Measurements from ENCODE around the gene EPHB2. TPM values are rescaled to one million over a fixed set of nuclear protein-coding genes. Genes with fewer than 3 reads are reported as not detected.

EPHB2 gene
- total RNA-seq, 1 donor from 2014 or later = not detected

GRCh38 chr1:22749919-22750684 is 39.5 kb downstream of the EPHB2 start:
- intact Hi-C loops (cut with micrococcal nuclease) = no loop called here

GRCh38 chr1:22750685-22751051 is 40.0 kb downstream of the EPHB2 start:
- intact Hi-C loops (cut with micrococcal nuclease) = no loop called here

GRCh38 chr1:22751124-22751531 is 40.5 kb downstream of the EPHB2 start:
- intact Hi-C loops (cut with micrococcal nuclease) = no loop called here

GRCh38 chr1:22752339-22752738 is 41.7 kb downstream of the EPHB2 start:
- intact Hi-C loops (cut with micrococcal nuclease) = no loop called here

DNA sequence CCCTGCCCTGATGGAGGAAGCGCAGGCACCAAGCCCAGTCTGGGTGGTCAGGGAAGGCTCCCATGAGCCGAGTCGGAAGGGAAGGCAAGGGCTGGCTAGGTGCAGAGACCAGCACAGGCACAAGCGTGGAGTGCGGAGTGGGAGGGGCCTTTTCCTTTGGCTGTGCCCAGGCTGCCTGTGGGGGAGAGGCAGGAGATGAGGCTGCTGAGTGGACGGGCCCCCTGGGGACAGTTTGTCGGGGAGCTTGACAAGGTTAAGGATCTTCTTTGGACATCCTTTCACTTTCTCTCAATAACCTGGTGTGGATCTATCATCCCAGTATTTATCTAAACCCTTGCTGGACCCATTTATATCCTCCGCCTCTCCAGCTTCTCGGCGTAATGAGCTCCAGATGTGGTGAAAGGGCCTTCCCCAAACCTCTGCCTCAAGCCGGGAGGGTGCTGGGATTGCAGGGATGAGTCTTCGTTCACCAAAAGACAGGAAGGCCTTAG is 42.9 kb downstream of the EPHB2 start:
- intact Hi-C loops (cut with micrococcal nuclease) = no loop called here

DNA sequence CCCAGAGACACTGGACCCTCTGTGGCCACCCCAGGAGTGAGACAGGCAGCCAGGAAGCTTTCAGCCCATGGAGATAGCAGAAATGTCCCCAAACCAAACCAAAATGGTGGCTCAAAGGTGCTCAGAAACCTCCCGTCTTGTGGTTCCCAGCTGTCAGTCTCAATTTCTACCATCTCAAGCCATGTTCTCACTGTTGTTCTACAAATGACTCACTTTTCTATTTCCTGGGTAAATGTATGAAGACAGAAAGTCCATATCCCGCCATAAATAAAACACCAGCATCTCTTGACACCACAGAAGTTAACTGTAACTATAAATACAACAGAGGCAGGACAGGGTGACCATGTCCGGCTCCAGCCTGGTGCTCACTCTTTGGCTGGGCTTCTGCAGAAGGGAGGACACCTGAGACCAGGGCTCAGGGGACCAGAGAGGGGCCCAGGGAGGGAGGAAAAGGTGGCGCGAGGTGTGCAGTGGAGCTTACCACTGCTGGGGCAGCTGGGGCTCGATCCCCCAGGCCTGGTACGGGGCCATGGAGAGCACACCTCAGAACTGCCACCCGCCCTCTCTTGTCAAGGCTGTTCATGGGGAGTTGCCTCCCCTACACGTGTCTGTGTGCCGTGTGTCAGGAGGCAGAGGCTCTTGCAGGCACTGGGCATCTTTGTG is 43.6 kb downstream of the EPHB2 start:
- intact Hi-C loops (cut with micrococcal nuclease) = no loop called here

- intact Hi-C loops (cut with micrococcal nuclease) = no loop called here
These were observed 44.2 kb downstream of the EPHB2 start for GRCh38 chr1:22754824-22755223.

GRCh38 chr1:22755641-22756040 is 45.0 kb downstream of the EPHB2 start:
- intact Hi-C loops (cut with micrococcal nuclease) = no loop called here

DNA sequence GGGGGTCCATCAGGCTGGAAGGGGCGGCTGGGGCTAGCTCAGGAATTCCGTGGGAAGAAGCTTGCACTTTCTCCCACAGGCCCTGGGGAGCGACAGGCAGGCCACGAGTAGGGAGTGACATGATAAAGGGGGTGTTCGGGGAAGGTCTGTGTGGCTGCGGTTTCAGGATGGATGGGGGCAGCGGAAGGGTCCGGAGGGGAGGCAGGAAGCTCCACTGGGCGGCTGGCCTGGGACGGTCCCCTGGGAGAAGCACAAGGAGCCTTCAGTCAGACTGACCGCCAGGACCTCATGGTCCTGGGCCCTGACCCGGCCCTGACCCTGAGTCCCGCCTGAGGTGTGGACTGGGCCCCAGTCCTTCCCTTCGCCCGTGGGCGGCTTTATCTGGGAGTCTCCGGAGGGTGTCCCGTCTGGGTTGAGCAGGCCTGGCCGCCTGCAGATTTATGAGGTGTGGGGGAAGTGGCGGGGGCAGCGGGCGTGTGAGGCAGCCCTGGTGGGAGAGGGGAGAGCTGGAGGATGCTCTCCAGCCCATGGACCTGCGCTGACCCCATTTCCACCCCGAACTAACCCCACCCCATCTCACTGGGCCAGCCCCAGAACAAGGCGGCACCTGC is 45.6 kb downstream of the EPHB2 start:
- intact Hi-C loops (cut with micrococcal nuclease) = no loop called here

DNA sequence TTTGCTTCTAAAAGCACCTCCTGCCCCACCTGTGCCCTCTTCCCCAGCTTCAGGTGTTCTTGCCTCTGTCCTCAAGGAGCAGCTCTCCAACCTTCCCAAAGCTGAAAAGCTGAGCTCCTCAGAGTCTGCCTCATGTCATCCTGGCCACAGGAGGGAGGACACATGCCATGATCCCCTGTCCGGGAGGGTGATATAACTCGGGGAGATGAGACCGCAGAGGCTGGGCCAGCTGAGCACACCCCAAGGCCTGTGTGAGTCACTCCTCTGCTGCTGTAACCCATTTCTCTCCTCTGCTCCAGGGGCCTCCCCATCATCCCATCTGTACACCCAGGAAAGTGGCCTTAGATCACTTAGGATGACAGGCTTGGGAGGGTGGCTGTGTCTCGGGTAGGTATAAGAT is 49.8 kb downstream of the EPHB2 start:
- intact Hi-C loops (cut with micrococcal nuclease) = no loop called here

DNA sequence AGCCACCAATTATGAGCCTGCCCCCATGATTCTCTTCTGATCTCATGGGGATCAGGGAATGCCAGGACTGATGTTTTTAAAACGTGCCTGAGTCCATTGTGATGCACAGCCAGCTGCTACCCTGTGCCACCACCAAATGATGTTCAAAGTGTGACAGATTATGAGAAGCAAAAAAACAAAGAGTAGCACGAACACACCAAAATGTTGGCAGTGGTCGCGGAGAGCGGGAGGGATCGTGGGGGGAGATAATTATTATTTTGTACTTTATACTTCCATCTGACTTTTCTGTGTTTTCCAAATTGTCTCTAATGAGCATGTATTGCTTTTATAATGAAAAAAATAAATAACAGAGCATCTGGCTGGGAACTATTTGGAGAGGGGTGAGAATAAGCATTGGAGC is 50.5 kb downstream of the EPHB2 start:
- intact Hi-C loops (cut with micrococcal nuclease) = no loop called here

- intact Hi-C loops (cut with micrococcal nuclease) = no loop called here
These were observed 51.2 kb downstream of the EPHB2 start for GRCh38 chr1:22761821-22762220.

DNA sequence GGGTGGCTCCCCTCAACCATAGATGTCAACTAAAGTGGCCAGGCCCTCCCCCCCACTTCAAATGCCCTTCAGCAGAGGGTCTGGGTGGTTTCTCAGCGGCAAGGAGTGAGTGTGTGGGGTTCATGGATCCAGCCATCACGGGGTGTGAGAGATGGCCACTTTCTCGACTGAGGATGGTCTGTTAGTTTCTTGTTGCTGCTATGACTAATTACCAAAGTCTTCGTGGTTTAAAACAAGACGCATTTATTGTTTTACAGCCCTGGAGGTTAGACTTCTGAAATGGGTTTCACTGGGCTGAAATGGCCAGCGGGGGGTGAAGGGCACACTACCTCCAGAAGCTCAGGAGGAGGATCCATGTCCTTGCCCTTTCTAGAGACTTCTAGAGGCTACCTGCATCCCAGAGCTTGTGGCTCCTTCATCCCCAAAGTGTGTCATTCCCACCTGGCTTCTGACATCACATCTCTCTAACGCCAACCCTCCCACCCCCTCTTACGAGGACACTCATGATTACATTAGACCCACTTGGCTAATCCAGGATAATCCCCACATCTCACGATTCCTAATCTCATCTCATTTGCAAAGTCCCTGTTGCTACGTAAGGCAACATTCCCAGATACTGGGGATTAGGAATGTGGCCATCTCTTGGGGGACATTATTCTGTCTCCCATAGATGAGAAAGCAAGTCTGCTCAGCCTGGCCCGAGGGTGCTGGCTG is 53.0 kb downstream of the EPHB2 start:
- intact Hi-C loops (cut with micrococcal nuclease) = no loop called here

GRCh38 chr1:22767852-22768251 is 57.2 kb downstream of the EPHB2 start:
- intact Hi-C loops (cut with micrococcal nuclease) = no loop called here

- intact Hi-C loops (cut with micrococcal nuclease) = no loop called here
These were observed 59.3 kb downstream of the EPHB2 start for GRCh38 chr1:22769932-22770331.

- intact Hi-C loops (cut with micrococcal nuclease) = no loop called here
These were observed 61.4 kb downstream of the EPHB2 start for GRCh38 chr1:22772014-22772413.

DNA sequence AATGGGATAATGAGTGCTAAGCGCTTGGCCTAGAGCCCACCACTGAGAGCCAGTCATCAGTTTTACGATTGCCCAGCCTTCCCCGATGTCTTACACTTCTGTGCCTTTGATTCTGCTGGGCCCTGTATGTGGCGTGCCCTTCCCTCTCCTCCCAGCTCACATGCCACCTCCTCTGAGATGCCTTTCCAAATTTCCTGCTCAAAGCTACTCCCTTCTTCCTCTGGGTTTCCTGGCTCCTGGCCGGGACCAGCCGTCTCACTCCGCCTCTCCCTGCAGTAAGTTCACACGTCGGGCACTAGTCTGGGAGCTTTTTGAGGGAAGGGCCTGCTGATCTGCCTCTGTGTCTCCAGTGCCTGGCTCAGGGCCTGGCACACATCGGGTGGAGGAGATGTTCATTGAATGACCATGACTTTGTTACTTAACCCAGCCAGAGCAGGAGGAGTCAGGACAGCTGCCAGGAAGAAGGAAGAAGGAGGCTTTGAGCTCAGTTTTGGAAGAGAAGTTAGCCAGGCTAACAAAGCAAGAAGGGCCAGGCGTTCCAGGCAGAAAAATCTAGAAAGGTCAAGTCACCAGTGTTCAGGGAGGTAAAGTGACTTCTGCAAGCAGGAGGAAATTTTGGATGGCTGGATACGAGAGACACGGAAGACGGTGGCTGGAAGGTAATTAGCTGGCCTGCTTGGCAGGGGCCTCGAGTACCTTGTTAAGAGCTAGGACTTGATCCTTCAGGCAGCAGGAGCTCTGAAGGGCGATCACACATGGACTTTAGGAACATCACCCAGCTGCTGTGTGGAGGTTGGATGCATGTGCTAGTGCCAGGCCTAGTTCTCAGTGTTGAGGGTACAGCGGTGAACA is 63.6 kb downstream of the EPHB2 start:
- intact Hi-C loops (cut with micrococcal nuclease) = no loop called here

GRCh38 chr1:22774833-22775182 is 64.2 kb downstream of the EPHB2 start:
- intact Hi-C loops (cut with micrococcal nuclease) = no loop called here

GRCh38 chr1:22775478-22775877 is 64.8 kb downstream of the EPHB2 start:
- intact Hi-C loops (cut with micrococcal nuclease) = no loop called here

DNA sequence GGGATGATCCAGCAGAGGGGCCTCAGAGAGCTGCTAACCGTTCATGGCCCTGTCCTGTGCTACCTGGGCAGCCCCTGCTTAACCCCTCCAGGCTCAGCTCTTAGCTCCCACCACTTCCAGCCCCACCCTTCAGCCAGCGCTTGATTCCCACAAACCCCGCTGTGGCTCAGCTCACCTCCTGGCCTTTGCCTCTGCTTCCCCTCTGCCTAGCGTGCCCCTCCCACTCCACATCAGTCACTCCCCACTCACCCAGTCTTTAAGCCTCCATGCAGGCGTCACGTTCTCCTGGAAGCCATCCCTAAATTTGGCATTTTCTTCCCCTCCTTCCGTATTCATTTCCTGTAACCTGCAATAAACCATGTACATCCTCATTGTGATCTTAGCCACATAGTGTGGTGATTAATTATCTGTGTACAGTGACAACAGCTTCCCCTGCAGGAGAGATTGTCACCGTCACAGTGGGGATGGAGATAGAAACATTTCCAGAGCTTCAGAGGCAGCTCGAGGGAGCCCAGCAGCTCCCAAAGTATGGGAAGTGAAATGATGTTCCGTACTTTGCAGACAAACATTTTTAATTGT is 65.5 kb downstream of the EPHB2 start:
- intact Hi-C loops (cut with micrococcal nuclease) = no loop called here
